IMR-90 (cell line): ENCODE data around the gene SARDH. TPM values are rescaled to one million over a fixed set of nuclear protein-coding genes. Genes with fewer than 3 reads are reported as not detected.
A peak's percentile ranks its signal among the peaks of the same experiment; 100 is the strongest.

Source experiments
- ATAC-seq: fragments of 200-7000 bp; cut with Tn5 transposase; 2 replicates; pipeline ENCODE4 v1.9.1; 2020; ENCODE audit warnings: low read depth, mild to moderate bottlenecking, moderate library complexity
- BruUV-seq: library from RNA; stranded (reverse); fragments of 400-500 nt; replicated peaks from 2 replicates; lab custom pipeline; 2021; lab: Mats Ljungman, UMichigan
- CTCF ChIA-PET: fragments of 300-600 bp; formaldehyde crosslinking; extraction: SDS; loops from one replicate; lab custom pipeline; 2021; ENCODE audit warnings: antibody characterized with exemption; lab: Yijun Ruan, JAX
- POLR2A ChIA-PET: fragments of 300-600 bp; sonication (Branson Sonifier 250); formaldehyde crosslinking; loops from one replicate; lab custom pipeline; 2022; ENCODE audit warnings: antibody characterized with exemption; ENCODE audit not compliant: unreplicated experiment; lab: Charles Lee
- DNase-seq: peaks from one replicate; pipeline ENCODE4 v3.0.0; 2013
- H2AFZ ChIP-seq: replicated peaks from 2 replicates; pipeline ENCODE3; 2013; ENCODE audit warnings: low read length, mild to moderate bottlenecking; ENCODE audit not compliant: poor library complexity
- H2AK5ac ChIP-seq: 2 replicates; pipeline ENCODE4 v1.6.1; 2013; ENCODE audit warnings: low read depth, low read length, inconsistent platforms
- H2AK9ac ChIP-seq: replicated peaks from 2 replicates; pipeline ENCODE3; 2013; ENCODE audit warnings: mild to moderate bottlenecking, low read depth, low read length, moderate library complexity; ENCODE audit not compliant: poor library complexity
- H2BK120ac ChIP-seq: 2 replicates; pipeline ENCODE4 v1.6.1; 2013; ENCODE audit warnings: low read depth, low read length, inconsistent platforms
- H2BK15ac ChIP-seq: 3 replicates; pipeline ENCODE4 v1.6.1; 2013; ENCODE audit warnings: low read depth, low read length, inconsistent platforms
- H2BK20ac ChIP-seq: 2 replicates; pipeline ENCODE4 v1.6.1; 2013; ENCODE audit warnings: low read depth, mild to moderate bottlenecking, inconsistent platforms, low read length, moderate library complexity
- H2BK5ac ChIP-seq: 2 replicates; pipeline ENCODE4 v1.6.1; 2013; ENCODE audit warnings: mild to moderate bottlenecking, low read depth, low read length, inconsistent platforms; ENCODE audit not compliant: poor library complexity, severe bottlenecking
- H3K14ac ChIP-seq: replicated peaks from 2 replicates; pipeline ENCODE4 v1.6.1; 2013; ENCODE audit warnings: low read depth, low read length, inconsistent platforms
- H3K18ac ChIP-seq: 2 replicates; pipeline ENCODE4 v1.6.1; 2013; ENCODE audit warnings: low read depth, low read length, control low read depth
- H3K23ac ChIP-seq: 2 replicates; pipeline ENCODE4 v1.6.1; 2013; ENCODE audit warnings: low read depth, low read length, inconsistent platforms
- H3K27ac ChIP-seq: 2 replicates; pipeline ENCODE4 v1.5.1; 2013; ENCODE audit warnings: mild to moderate bottlenecking, control low read depth, low read length; ENCODE audit not compliant: insufficient read depth
- H3K27me3 ChIP-seq: 2 replicates; pipeline ENCODE4 v1.6.1; 2013; ENCODE audit warnings: low read length; ENCODE audit not compliant: control insufficient read depth, insufficient read depth
- H3K36me3 ChIP-seq: 2 replicates; pipeline ENCODE4 v1.6.1; 2013; ENCODE audit warnings: low read length, mixed read lengths; ENCODE audit not compliant: control insufficient read depth, insufficient read depth
- H3K4ac ChIP-seq: 2 replicates; pipeline ENCODE4 v1.6.1; 2013; ENCODE audit warnings: low read depth, low read length, inconsistent platforms
- H3K4me1 ChIP-seq: 2 replicates; pipeline ENCODE4 v1.6.1; 2013; ENCODE audit warnings: low read length, mixed read lengths; ENCODE audit not compliant: control insufficient read depth, insufficient read depth
- H3K4me2 ChIP-seq: 2 replicates; pipeline ENCODE4 v1.6.1; 2013; ENCODE audit warnings: low read depth, mild to moderate bottlenecking, control low read depth, low read length, moderate library complexity
- H3K4me3 ChIP-seq: 2 replicates; pipeline ENCODE4 v1.5.1; 2013; ENCODE audit warnings: low read depth, mild to moderate bottlenecking, control low read depth, low read length, moderate library complexity; ENCODE audit not compliant: insufficient read depth
- H3K56ac ChIP-seq: 2 replicates; pipeline ENCODE4 v1.6.1; 2013; ENCODE audit warnings: low read length, inconsistent platforms; ENCODE audit not compliant: insufficient read depth; ENCODE audit errors: extremely low read depth
- H3K79me1 ChIP-seq, 2 experiments: 2 replicates each; pipeline ENCODE4 v1.6.1; 2013; ENCODE audit warnings: low read length in 2 of 2, inconsistent platforms in 1 of 2, low read depth in 1 of 2
- H3K9ac ChIP-seq: 2 replicates; pipeline ENCODE4 v1.6.1; 2013; ENCODE audit warnings: low read depth, low read length, control low read depth
- H3K9me1 ChIP-seq: 2 replicates; pipeline ENCODE4 v1.6.1; 2013; ENCODE audit warnings: low read length, inconsistent platforms; ENCODE audit not compliant: insufficient read depth
- H3K9me3 ChIP-seq: 2 replicates; pipeline ENCODE4 v1.6.1; 2013; ENCODE audit warnings: low read length; ENCODE audit not compliant: control insufficient read depth, insufficient read depth
- H4K20me1 ChIP-seq: 2 replicates; pipeline ENCODE4 v1.6.1; 2013; ENCODE audit warnings: low read length, inconsistent platforms; ENCODE audit not compliant: insufficient read depth
- H4K5ac ChIP-seq: 2 replicates; pipeline ENCODE4 v1.6.1; 2013; ENCODE audit warnings: mild to moderate bottlenecking, low read depth, low read length, control low read depth
- H4K8ac ChIP-seq, 2 experiments: 2 replicates each; pipeline ENCODE4 v1.6.1; 2013; ENCODE audit warnings: low read depth in 2 of 2, low read length in 2 of 2, control low read depth in 1 of 2, inconsistent platforms in 1 of 2
- H4K91ac ChIP-seq: 2 replicates; pipeline ENCODE4 v1.6.1; 2013; ENCODE audit warnings: low read depth, low read length, inconsistent platforms; ENCODE audit not compliant: insufficient read depth
- BHLHE40 ChIP-seq: fragments of 150-350 bp; IDR thresholded peaks from 2 replicates; pipeline ENCODE4 v1.6.1; 2016; ENCODE audit warnings: mild to moderate bottlenecking, low read depth, low read length
- CHD1 ChIP-seq: IDR thresholded peaks from 2 replicates; pipeline ENCODE4 v1.6.1; 2012; ENCODE audit warnings: low read depth, low read length, improper control_type of control experiment
- MAZ ChIP-seq: IDR thresholded peaks from 2 replicates; pipeline ENCODE4 v1.6.1; 2012; ENCODE audit warnings: low read depth, mild to moderate bottlenecking, low read length, improper control_type of control experiment, moderate library complexity, borderline replicate concordance
- NFE2L2 ChIP-seq: fragments of 150-350 bp; IDR thresholded peaks from 2 replicates; pipeline ENCODE4 v1.6.1; 2016; ENCODE audit warnings: low read depth, mild to moderate bottlenecking, low read length
- RCOR1 ChIP-seq: IDR thresholded peaks from 2 replicates; pipeline ENCODE4 v1.6.1; 2012; ENCODE audit warnings: mild to moderate bottlenecking, low read length, improper control_type of control experiment; ENCODE audit not compliant: insufficient replicate concordance
- RFX5 ChIP-seq: IDR thresholded peaks from 2 replicates; pipeline ENCODE4 v1.8.0; 2012; ENCODE audit warnings: low read depth, mild to moderate bottlenecking, low read length, moderate library complexity
- SMC3 ChIP-seq: fragments of 150-350 bp; IDR thresholded peaks from 2 replicates; pipeline ENCODE4 v1.6.1; 2016; ENCODE audit warnings: low read depth, mild to moderate bottlenecking, antibody characterized with exemption, low read length, moderate library complexity
- USF2 ChIP-seq: fragments of 150-350 bp; IDR thresholded peaks from 2 replicates; pipeline ENCODE4 v1.6.1; 2017; ENCODE audit warnings: mild to moderate bottlenecking, antibody characterized with exemption, low read length, low read depth
- WGBS, 2 experiments: methylation state at CpG; one replicate each; pipeline versions ENCODE4 v1.1.5 to v1.1.7; 2013; ENCODE audit warnings: missing lambda C conversion rate in 2 of 2; ENCODE audit not compliant: insufficient read length in 1 of 2; ENCODE audit errors: extremely low coverage in 2 of 2; 5-methylcytosine and 5-hydroxymethylcytosine counted together
- dilution Hi-C: fragments of 300-500 bp; cut with HindIII; formaldehyde crosslinking; loops from one replicate; pipeline ENCODE4 v1.14.3; 2018; ENCODE audit warnings: low sequenced_read_pairs; ENCODE audit not compliant: unreplicated experiment
- in situ Hi-C: fragments of 300-500 bp; cut with MboI; formaldehyde crosslinking; loops from 3 replicates; pipeline ENCODE4 v1.14.3; 2019; ENCODE audit warnings: low sequenced_read_pairs, inconsistent platforms, mixed read lengths
- intact Hi-C: fragments of 100-400 bp; cut with micrococcal nuclease; formaldehyde crosslinking; loops from 2 replicates; pipeline ENCODE4 v1.10.0; 2022
- polyA plus RNA-seq, 3 experiments: library from polyadenylated mRNA; depleted of rRNA; stranded (reverse); fragments of >200 nt; gene quantifications; 2 replicates each; pipeline ENCODE4 v1.2.3, GENCODE V29; 2012; ENCODE audit warnings: low replicate concordance in 1 of 3
- total RNA-seq: library from RNA; depleted of rRNA; stranded (reverse); fragments of >200 nt; gene quantifications from 2 replicates; pipeline ENCODE4 v1.2.3, GENCODE V29; 2012
- TF ChIP-seq, protein P1 (sequence below): fragments of 150-350 bp; IDR thresholded peaks from 2 replicates; pipeline ENCODE4 v1.6.1; 2016; ENCODE audit warnings: low read depth, mild to moderate bottlenecking, low read length, moderate library complexity, borderline replicate concordance
- TF ChIP-seq, protein P2 (sequence below): conservative IDR thresholded peaks from 2 replicates; pipeline ENCODE4 v1.5.1; 2012; ENCODE audit warnings: mild to moderate bottlenecking, low read depth, low read length, improper control_type of control experiment

Gene SARDH
- total and polyA plus RNA-seq, 2 of the 4 experiments (the other 2 are of a cell fraction), result 5.0 to 7.5 TPM

DNA sequence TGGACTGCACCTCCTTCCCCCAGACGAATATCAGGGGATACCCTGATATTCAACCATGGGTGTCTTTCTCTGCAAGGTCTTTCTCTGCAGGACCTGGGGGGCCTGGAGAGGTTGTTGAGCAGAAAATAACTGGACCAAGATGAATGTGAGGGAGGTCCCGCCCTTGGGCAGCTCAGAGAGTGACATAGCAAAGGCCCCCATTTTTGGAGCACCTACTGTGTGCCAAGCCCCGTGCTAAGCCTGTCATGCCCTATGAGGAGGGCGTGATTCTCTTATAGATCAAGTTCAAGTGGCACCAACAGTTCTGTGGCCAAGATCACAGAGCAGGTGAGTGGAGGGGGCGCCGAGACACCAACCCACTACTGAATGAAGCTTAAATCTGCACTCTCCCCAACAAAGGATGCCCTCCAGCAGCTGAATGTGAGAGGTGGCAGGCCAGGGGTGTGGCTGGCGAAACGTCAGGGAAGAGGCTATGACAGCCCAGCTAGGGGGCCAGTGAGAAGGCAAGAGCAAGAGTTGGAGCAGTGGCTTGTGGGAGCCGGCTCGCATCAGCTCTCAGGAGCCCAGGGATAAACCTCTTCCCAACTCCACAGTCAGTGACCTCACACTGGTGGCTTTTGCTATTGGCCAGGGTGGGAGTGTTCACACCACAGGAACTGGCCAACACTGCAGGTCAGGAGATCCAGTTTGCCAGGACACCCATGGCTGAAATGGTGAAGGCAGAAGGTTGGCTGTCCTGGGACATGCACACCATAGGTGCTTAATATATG, 5.3 kb downstream of the SARDH start:
- no CpG with 5 or more reads among the region's 10 CpGs for WGBS, 2 experiments
- no peaks in the 10 kb centered on the region for H3K36me3 ChIP-seq
- H2AK9ac ChIP-seq, result peak overlapping the region; percentile 72
- no peak overlapping the region for H4K5ac ChIP-seq
- peaks cover 1% of the 10 kb centered on the region; the same call in 1 of the 2 replicates for H3K27me3 ChIP-seq
- DNase-seq (no peak), ATAC-seq (no peak)
- no peak overlapping the region for H3K4ac ChIP-seq
- H2BK20ac ChIP-seq, result no peak overlapping the region
- no peak overlapping the region for H3K4me3 ChIP-seq
- H3K9me1 ChIP-seq, result no peaks in the 10 kb centered on the region
- H2AFZ ChIP-seq, result no peak overlapping the region
- H4K20me1 ChIP-seq, result no peaks in the 10 kb centered on the region
- H3K4me1 ChIP-seq, result peaks cover 5% of the 10 kb centered on the region; the same call in 1 of the 2 replicates
- H3K9me3 ChIP-seq, result no peaks in the 10 kb centered on the region
- dilution Hi-C loops (no loop called here), in situ Hi-C loops (loop anchor here (10.0 kb wide), 1 partner anchor 198 kb away; the partner anchor contains the start of gene ADAMTSL2), intact Hi-C loops (no loop called here)
- no peaks in the 10 kb centered on the region for H3K79me1 ChIP-seq
- H2BK5ac ChIP-seq, result no peak overlapping the region
- no peak overlapping the region for H3K9ac ChIP-seq
- H2BK120ac ChIP-seq, result no peak overlapping the region
- CTCF ChIA-PET, result interaction anchor here (1.3 kb wide), 1 partner anchor 10 kb away, joined by 3 read pairs; no protein-coding TSS in a partner anchor
- H3K27ac ChIP-seq, result no peak overlapping the region
- POLR2A ChIA-PET, result no interaction called here
- TF ChIP-seq RFX5 (no peak), BHLHE40 (no peak), CHD1 (no peak), NFE2L2 (no peak), SMC3 (no peak), MAZ (no peak), RCOR1 (no peak), USF2 (no peak)
- TF ChIP-seq, protein P1, sequence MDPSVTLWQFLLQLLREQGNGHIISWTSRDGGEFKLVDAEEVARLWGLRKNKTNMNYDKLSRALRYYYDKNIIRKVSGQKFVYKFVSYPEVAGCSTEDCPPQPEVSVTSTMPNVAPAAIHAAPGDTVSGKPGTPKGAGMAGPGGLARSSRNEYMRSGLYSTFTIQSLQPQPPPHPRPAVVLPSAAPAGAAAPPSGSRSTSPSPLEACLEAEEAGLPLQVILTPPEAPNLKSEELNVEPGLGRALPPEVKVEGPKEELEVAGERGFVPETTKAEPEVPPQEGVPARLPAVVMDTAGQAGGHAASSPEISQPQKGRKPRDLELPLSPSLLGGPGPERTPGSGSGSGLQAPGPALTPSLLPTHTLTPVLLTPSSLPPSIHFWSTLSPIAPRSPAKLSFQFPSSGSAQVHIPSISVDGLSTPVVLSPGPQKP, result no peak
- TF ChIP-seq, protein P2, sequence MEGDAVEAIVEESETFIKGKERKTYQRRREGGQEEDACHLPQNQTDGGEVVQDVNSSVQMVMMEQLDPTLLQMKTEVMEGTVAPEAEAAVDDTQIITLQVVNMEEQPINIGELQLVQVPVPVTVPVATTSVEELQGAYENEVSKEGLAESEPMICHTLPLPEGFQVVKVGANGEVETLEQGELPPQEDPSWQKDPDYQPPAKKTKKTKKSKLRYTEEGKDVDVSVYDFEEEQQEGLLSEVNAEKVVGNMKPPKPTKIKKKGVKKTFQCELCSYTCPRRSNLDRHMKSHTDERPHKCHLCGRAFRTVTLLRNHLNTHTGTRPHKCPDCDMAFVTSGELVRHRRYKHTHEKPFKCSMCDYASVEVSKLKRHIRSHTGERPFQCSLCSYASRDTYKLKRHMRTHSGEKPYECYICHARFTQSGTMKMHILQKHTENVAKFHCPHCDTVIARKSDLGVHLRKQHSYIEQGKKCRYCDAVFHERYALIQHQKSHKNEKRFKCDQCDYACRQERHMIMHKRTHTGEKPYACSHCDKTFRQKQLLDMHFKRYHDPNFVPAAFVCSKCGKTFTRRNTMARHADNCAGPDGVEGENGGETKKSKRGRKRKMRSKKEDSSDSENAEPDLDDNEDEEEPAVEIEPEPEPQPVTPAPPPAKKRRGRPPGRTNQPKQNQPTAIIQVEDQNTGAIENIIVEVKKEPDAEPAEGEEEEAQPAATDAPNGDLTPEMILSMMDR, result no peak
- no peak overlapping the region for H4K8ac ChIP-seq
- H3K18ac ChIP-seq, result no peak overlapping the region
- no peak overlapping the region for H2AK5ac ChIP-seq
- no peak overlapping the region for H4K91ac ChIP-seq
- no peak overlapping the region for H2BK15ac ChIP-seq
- no peak overlapping the region for H3K4me2 ChIP-seq
- BruUV-seq, result no TSS peak
- H3K23ac ChIP-seq, result no peak overlapping the region
- no peak overlapping the region for H3K14ac ChIP-seq
- H3K56ac ChIP-seq, result no peak overlapping the region
